OCI-LY3 (cell line): ENCODE data around the gene MED17.

Experiments
- H2AFZ ChIP-seq: fragments of 200-600, 300-600 bp; shearing (Covaris generic); 2 replicates; pipeline ENCODE4 v1.6.0; 2014; ENCODE audit warnings: antibody characterized with exemption, low read depth, low read length
- H3K27ac ChIP-seq: fragments of 200-600, 300-600 bp; sonication (generic); 2 replicates; pipeline ENCODE4 v1.5.1; 2014; ENCODE audit warnings: mild to moderate bottlenecking, low read length, moderate library complexity, mixed read lengths
- H3K27me3 ChIP-seq: fragments of 200-600, 300-600 bp; sonication (generic); 2 replicates; pipeline ENCODE4 v1.6.1; 2014; ENCODE audit warnings: low read depth, low read length, mixed read lengths
- H3K36me3 ChIP-seq: fragments of 200-600, 300-600 bp; sonication (generic); replicated peaks from 2 replicates; pipeline ENCODE3; 2014; ENCODE audit warnings: low read depth, low read length, mixed read lengths
- H3K4me1 ChIP-seq: fragments of 300-600, 200-600 bp; sonication (generic); 2 replicates; pipeline ENCODE4 v1.6.1; 2014; ENCODE audit warnings: low read length, mixed read lengths
- H3K4me2 ChIP-seq: fragments of 200-600, 300-600 bp; sonication (generic); 2 replicates; pipeline ENCODE4 v1.6.1; 2014; ENCODE audit warnings: low read length, mixed read lengths
- H3K4me3 ChIP-seq: fragments of 300-600, 200-600 bp; sonication (generic); 2 replicates; pipeline ENCODE4 v1.5.1; 2014; ENCODE audit warnings: antibody characterized with exemption, mild to moderate bottlenecking, low read length, moderate library complexity
- H3K79me2 ChIP-seq: fragments of 300-600, 200-600 bp; shearing (Covaris generic); 2 replicates; pipeline ENCODE4 v1.6.1; 2014; ENCODE audit warnings: mild to moderate bottlenecking, low read length, mixed read lengths
- H3K9ac ChIP-seq: fragments of 300-600, 200-600 bp; shearing (Covaris generic); 2 replicates; pipeline ENCODE4 v1.6.0; 2014; ENCODE audit warnings: mild to moderate bottlenecking, low read length, moderate library complexity
- H3K9me3 ChIP-seq: fragments of 200-600, 300-600 bp; shearing (Covaris generic); 2 replicates; pipeline ENCODE4 v1.6.1; 2014; ENCODE audit warnings: low read length, mixed read lengths; ENCODE audit not compliant: insufficient read depth
- H4K20me1 ChIP-seq: fragments of 200-600, 300-600 bp; sonication (generic); 2 replicates; pipeline ENCODE4 v1.6.1; 2016; ENCODE audit warnings: low read length, mixed read lengths; ENCODE audit not compliant: insufficient read depth
- EZH2phosphoT487 ChIP-seq: fragments of 200-600 bp; shearing (Covaris generic); IDR thresholded peaks from 2 replicates; pipeline ENCODE4 v1.6.1; 2018; ENCODE audit warnings: antibody characterized with exemption, mixed run types, low read depth
- TF ChIP-seq, protein P1 (sequence below): fragments of 200-600, 300-600 bp; sonication (generic); IDR thresholded peaks from 2 replicates; pipeline ENCODE4 v1.5.1; 2014; ENCODE audit warnings: antibody characterized with exemption, low read length, low read depth

Gene MED17

DNA sequence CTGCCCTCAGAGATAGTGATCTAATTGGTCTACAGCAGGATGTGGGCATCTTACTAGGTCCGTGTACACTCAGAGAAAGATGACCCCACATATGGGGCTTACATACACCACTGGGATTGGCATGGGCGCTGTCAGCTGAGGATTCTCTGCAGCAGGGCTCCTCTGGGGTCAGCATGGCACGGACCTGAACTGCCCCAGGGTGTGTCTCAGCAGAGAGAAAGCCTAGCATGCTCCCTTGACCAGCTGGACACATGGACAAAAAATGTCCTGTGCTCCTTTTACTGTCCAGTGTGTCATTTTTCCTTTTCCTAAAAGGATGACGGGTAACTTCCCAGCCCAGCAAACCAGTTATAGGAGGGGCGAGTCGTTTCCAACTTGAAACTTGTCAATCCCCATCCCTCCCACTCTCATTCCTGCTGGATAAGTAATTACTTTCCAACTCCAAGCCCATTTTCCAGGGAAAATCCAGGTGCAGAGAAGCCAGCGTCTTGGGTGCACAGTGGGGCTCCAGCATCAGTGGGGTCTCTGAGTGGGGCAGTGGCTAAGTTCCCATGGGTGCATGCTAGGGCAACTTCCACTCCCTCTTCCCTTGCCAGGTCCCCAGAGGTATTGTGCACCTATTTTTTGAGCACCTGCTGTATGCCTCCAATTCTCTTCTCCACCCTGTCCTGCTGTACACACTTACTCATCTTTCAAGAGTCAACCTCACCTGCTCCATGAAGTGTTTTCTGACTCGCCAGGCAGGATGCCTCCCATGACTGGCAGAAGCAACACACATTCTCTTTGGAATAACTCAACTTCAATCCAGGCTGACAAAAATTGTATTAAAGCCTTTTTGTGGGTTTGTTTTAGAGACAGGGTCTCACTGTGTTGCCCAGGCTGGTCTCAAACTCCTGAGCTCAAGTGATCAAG is 61.4 kb downstream of the MED17 start:
- H3K9me3 ChIP-seq = no peaks in the 10 kb centered on the region
- no peaks in the 10 kb centered on the region for H4K20me1 ChIP-seq
- TF ChIP-seq, protein P1, sequence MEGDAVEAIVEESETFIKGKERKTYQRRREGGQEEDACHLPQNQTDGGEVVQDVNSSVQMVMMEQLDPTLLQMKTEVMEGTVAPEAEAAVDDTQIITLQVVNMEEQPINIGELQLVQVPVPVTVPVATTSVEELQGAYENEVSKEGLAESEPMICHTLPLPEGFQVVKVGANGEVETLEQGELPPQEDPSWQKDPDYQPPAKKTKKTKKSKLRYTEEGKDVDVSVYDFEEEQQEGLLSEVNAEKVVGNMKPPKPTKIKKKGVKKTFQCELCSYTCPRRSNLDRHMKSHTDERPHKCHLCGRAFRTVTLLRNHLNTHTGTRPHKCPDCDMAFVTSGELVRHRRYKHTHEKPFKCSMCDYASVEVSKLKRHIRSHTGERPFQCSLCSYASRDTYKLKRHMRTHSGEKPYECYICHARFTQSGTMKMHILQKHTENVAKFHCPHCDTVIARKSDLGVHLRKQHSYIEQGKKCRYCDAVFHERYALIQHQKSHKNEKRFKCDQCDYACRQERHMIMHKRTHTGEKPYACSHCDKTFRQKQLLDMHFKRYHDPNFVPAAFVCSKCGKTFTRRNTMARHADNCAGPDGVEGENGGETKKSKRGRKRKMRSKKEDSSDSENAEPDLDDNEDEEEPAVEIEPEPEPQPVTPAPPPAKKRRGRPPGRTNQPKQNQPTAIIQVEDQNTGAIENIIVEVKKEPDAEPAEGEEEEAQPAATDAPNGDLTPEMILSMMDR = no peak
- TF ChIP-seq EZH2phosphoT487 = no peak
- no peaks in the 10 kb centered on the region for H3K27me3 ChIP-seq
- no peak overlapping the region for H2AFZ ChIP-seq
- H3K4me2 ChIP-seq = no peak overlapping the region
- no peak overlapping the region for H3K27ac ChIP-seq
- H3K79me2 ChIP-seq = no peaks in the 10 kb centered on the region
- H3K9ac ChIP-seq = no peak overlapping the region
- no peaks in the 10 kb centered on the region for H3K36me3 ChIP-seq
- no peaks in the 10 kb centered on the region for H3K4me1 ChIP-seq
- no peak overlapping the region for H3K4me3 ChIP-seq

- Histone ChIP-seq H3K4me1 (no peaks in the 10 kb centered on the region), H3K9ac (no peak overlapping the region), H4K20me1 (no peaks in the 10 kb centered on the region), H3K9me3 (no peaks in the 10 kb centered on the region), H3K4me2 (no peak overlapping the region), H3K36me3 (no peaks in the 10 kb centered on the region), H3K27ac (no peak overlapping the region), H2AFZ (no peak overlapping the region), H3K27me3 (no peaks in the 10 kb centered on the region), H3K79me2 (no peaks in the 10 kb centered on the region), H3K4me3 (no peak overlapping the region)
- TF ChIP-seq EZH2phosphoT487 = no peak
- TF ChIP-seq, protein P1 = no peak
Observed at GRCh38 chr11:93846411-93846810, 62.3 kb downstream of the MED17 start.

DNA sequence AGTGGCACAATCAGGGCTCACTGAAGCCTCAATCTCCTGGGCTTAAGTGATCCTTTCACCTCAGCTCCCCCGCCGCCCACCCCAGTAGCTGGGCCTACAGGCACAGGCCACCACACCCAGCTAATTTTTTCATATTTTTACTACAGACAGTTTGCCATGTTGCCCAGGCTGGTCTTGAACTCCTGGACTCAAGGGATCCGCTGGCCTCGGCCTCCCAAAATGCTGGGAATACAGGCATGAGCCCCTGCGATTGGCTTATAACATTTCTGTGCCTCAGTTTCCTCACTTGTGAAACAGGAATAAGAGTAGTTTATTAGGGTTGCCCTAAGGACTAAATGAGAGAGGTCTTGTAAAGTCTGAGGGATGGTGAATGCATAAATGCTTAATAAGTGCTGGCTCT is 65.1 kb downstream of the MED17 start:
- H3K9me3 ChIP-seq = no peaks in the 10 kb centered on the region
- no peak overlapping the region for H2AFZ ChIP-seq
- H4K20me1 ChIP-seq = no peaks in the 10 kb centered on the region
- no peak overlapping the region for H3K9ac ChIP-seq
- H3K27ac ChIP-seq = no peak overlapping the region
- no peak for TF ChIP-seq EZH2phosphoT487
- H3K36me3 ChIP-seq = no peaks in the 10 kb centered on the region
- H3K4me2 ChIP-seq = no peak overlapping the region
- no peak overlapping the region for H3K4me3 ChIP-seq
- H3K27me3 ChIP-seq = no peaks in the 10 kb centered on the region
- H3K79me2 ChIP-seq = no peaks in the 10 kb centered on the region
- H3K4me1 ChIP-seq = no peaks in the 10 kb centered on the region

GRCh38 chr11:93849751-93850593 is 65.9 kb downstream of the MED17 start:
- H3K9me3 ChIP-seq = no peaks in the 10 kb centered on the region
- H3K4me1 ChIP-seq = no peaks in the 10 kb centered on the region
- no peaks in the 10 kb centered on the region for H3K27me3 ChIP-seq
- no peak overlapping the region for H3K4me2 ChIP-seq
- no peak for TF ChIP-seq EZH2phosphoT487
- H4K20me1 ChIP-seq = no peaks in the 10 kb centered on the region
- H3K27ac ChIP-seq = no peak overlapping the region
- H3K36me3 ChIP-seq = no peaks in the 10 kb centered on the region
- H3K79me2 ChIP-seq = no peaks in the 10 kb centered on the region
- H3K9ac ChIP-seq = no peak overlapping the region
- H3K4me3 ChIP-seq = no peak overlapping the region
- H2AFZ ChIP-seq = no peak overlapping the region

GRCh38 chr11:93850594-93851018 is 66.5 kb downstream of the MED17 start, which contains the start of gene VSTM5:
Gene VSTM5 (minus strand): TSS chr11:93850618. CDS start chr11:93850502, 116 bp downstream.
- no peak within 1 kb of the TSS for H2AFZ ChIP-seq

More at GRCh38 chr11:93850594-93851018, 66.5 kb downstream of the MED17 start, which contains the start of gene VSTM5:
- H3K4me1 ChIP-seq = no peaks in the 10 kb centered on the region
- H3K4me3 ChIP-seq = no peak within 1 kb of the TSS
- H4K20me1 ChIP-seq = no peaks in the 10 kb centered on the region
- no peaks in the 10 kb centered on the region for H3K9me3 ChIP-seq
- no peaks in the 10 kb centered on the region for H3K27me3 ChIP-seq
- H3K36me3 ChIP-seq = no peaks in the 10 kb centered on the region
- H3K79me2 ChIP-seq = no peaks in the 10 kb centered on the region
- no peak for TF ChIP-seq EZH2phosphoT487
- TF ChIP-seq, protein P1 = no peak
- H3K27ac ChIP-seq = no peak within 1 kb of the TSS
- H3K9ac ChIP-seq = no peak within 1 kb of the TSS
- H3K4me2 ChIP-seq = no peak within 1 kb of the TSS
